ENCODE data around the gene PPP1R1B. TPM values are rescaled to one million over a fixed set of nuclear protein-coding genes. Genes with fewer than 3 reads are reported as not detected.

The PPP1R1B gene
- total RNA-seq, 2 donors from 2014 or later: 259 to 404 TPM

DNA sequence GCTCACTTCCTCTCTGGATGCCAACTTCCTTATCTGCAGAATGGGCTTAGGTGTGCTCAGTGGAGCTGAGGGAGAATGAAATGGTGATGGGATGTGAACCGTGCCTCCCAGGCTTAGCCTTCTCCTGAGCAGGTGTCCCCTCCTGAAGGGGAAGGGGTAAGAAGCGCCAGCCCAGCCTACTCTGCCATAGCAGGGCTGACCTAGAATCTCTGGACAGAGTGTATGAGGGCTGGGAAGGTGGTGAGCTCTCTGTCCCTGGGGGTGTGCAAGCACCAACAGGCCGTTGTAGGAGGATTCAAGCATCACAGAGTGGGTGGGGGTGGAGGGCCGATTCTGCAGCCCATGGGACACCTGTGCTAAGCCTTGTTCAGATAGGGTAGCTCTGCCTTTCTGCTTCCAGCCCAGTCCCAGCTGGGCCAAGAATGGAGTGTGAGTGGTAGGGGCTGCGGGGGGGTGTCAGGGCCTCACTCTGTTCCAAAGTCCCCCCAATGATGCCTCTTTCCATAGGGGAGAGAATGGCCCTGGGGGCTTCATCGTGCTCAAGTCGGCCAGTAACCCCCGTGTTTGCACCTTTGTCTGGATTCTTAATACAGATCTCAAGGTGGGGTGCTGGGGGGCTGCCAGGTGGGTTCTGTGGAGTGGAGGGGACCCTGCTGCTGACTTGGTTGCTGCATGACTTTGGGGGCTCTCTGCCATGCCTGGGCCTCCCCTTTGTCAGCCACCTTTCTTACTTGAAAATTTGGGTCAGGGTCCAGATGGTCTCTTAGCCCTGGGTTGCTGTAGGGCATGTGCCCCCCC is 35.2 kb downstream of the PPP1R1B start:
- DNase-seq (no peak), ATAC-seq (no peak)
- intact Hi-C loops (cut with DNase I, micrococcal nuclease): no loop called here

DNA sequence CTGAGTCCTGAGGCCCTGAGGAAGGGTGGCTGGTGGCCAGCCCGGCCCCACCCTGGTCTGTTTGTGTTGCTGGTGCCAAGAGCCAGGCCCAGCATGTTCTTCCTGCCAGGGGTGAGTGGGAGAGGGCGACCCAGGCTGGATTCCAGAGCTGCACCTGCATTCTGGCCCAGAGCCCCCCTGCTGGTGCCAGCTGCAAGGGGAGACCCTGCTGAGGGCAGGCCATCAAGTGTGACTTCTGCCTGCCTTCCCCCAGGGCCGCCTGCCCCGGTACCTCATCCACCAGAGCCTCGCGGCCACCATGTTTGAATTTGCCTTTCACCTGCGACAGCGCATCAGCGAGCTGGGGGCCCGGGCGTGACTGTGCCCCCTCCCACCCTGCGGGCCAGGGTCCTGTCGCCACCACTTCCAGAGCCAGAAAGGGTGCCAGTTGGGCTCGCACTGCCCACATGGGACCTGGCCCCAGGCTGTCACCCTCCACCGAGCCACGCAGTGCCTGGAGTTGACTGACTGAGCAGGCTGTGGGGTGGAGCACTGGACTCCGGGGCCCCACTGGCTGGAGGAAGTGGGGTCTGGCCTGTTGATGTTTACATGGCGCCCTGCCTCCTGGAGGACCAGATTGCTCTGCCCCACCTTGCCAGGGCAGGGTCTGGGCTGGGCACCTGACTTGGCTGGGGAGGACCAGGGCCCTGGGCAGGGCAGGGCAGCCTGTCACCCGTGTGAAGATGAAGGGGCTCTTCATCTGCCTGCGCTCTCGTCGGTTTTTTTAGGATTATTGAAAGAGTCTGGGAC is 36.0 kb downstream of the PPP1R1B start:
- DNase-seq: peak; percentile 74 to 78
- ATAC-seq: peak; percentile 71
- intact Hi-C loops (cut with DNase I, micrococcal nuclease): no loop called here

DNA sequence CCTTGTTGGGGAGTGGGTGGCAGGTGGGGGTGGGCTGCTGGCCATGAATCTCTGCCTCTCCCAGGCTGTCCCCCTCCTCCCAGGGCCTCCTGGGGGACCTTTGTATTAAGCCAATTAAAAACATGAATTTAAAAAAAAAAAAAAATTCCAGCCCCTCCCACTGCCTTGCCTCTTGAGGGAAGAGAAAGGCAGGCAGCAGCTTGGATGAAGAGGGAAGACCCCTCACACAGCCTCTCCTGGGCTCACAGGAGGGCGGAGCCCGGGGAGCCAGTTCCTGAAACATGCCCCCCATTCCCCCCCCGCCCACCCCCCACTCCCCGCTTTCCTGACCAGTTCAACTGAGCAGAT is 36.6 kb downstream of the PPP1R1B start:
- peak; percentile 2 for ATAC-seq
- DNase-seq: no peak
- intact Hi-C loops (cut with DNase I, micrococcal nuclease): no loop called here

DNA sequence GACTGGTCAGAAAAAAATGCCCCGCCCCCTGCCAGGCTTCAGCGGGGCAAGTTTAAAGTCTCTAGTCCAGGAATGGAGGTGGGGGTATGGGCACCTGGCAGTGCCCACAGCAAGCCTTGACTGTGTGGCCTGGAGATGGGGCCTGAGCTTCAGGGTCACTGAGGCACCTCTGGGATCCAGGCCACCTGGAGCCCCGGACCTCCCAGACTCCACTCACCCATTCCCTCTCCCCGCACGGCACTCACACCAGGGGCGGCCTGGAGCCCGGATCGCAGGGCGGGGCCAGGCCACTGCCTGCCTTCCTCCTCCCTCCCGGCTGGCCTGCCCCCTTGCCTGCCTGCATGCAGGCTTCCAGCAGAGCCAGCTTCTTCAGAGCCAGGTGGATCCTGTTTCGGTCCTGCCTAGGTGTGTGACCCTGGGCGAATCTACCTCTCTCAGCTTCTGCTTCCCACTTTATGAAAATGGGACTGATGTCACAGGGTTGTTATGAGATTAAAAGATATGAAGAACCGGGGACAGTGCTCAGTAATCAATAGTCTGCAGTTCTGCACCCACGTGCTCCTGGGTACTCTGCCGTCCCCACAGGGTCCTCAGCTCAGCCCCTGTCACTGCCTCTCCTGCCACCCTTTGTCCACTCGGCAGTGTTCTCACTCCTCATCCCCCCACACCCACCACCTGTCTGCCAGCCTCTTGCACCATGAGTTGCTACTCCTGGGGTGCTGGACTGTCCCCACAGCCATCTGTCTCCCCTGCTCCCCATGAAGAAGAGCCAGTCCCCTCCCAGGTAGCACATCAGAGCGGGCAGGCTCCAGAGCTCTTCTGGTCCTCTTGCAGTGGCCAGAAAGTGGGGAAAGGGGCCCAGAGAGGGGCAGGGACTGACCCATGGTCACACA is 37.2 kb downstream of the PPP1R1B start:
- ATAC-seq: peak; percentile 59
- intact Hi-C loops (cut with DNase I, micrococcal nuclease): no loop called here
- peak in 1 of 2 donors; percentile 66 for DNase-seq

DNA sequence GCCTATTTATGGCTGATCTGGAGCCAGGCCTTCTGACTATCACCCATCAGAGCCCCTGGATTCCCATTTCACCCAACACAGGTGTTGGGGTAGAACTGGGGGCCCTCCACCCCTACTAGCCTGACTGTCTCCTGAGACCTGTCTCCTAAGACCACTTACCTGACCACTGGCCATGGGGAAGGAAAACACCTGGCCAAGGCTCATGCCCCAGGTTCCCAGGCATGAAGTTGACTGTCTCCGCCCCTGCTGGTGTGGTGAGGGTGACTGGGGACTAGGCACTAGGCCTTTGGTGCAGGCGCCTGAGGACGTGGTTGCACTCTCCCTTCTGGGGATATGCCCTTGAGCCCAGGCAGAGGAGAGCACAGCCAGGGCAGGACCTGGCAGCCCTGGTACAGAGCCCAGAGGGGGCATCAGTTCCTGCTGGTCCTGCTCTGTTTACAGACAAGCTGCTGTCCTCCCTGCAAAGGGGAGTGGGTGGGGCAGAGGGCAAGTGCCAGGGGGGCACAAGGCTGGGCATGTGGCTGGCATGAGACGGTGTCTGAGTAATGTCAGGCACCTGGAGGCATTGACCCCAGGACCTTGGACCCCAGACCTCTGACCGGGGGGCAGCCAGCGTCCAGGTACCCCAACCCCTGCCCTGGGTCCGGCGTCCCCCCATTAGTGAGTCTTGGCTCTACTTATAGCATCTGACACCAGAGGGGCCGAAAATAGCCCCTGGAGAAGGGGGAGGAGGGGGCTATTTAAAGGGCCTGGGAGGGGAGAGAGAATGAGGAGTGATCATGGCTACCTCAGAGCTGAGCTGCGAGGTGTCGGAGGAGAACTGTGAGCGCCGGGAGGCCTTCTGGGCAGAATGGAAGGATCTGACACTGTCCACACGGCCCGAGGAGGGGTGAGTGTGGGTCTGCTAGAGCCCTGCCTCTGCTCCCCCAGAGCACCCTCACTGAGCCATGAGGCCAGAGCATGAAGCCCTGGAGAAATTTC is 38.1 kb downstream of the PPP1R1B start, which contains the start of gene TCAP:
Gene TCAP (plus strand): TSS at position 769 of the 981 bp plus-strand sequence. CDS start 11 bp downstream, at position 780.
- intact Hi-C loops (cut with DNase I, micrococcal nuclease): no loop called here
- no peak for ATAC-seq
- DNase-seq: no peak

DNA sequence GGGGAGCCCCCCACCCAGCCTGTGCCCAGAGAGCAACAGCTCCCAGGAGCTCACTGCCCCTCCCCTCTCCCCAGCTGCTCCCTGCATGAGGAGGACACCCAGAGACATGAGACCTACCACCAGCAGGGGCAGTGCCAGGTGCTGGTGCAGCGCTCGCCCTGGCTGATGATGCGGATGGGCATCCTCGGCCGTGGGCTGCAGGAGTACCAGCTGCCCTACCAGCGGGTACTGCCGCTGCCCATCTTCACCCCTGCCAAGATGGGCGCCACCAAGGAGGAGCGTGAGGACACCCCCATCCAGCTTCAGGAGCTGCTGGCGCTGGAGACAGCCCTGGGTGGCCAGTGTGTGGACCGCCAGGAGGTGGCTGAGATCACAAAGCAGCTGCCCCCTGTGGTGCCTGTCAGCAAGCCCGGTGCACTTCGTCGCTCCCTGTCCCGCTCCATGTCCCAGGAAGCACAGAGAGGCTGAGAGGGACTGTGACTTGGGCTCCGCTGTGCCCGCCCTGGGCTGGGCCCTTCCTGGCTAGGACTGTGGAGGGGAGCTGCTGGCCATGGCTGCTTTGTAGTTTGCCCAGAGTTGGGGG is 39.0 kb downstream of the PPP1R1B start:
- ATAC-seq (no peak), DNase-seq (no peak)
- intact Hi-C loops (cut with DNase I, micrococcal nuclease): no loop called here

DNA sequence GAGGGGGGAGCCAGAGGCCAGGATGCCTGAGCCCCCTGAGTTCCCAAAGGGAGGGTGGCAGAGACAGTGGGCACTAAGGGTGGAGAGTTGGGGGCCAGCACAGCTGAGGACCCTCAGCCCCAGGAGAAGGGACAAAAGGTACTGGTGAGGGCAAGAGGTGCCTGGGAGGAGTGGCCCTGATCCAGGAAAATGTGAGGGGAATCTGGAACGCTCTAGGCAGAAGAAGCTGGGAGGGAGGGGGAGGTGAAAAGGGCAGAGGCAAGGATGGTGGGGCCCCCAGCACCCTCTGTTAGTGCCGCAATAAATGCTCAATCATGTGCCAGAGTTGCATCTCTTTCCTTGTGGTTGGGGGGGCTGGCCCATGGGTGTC is 39.5 kb downstream of the PPP1R1B start:
- no peak for DNase-seq
- intact Hi-C loops (cut with DNase I, micrococcal nuclease): no loop called here
- no peak for ATAC-seq

DNA sequence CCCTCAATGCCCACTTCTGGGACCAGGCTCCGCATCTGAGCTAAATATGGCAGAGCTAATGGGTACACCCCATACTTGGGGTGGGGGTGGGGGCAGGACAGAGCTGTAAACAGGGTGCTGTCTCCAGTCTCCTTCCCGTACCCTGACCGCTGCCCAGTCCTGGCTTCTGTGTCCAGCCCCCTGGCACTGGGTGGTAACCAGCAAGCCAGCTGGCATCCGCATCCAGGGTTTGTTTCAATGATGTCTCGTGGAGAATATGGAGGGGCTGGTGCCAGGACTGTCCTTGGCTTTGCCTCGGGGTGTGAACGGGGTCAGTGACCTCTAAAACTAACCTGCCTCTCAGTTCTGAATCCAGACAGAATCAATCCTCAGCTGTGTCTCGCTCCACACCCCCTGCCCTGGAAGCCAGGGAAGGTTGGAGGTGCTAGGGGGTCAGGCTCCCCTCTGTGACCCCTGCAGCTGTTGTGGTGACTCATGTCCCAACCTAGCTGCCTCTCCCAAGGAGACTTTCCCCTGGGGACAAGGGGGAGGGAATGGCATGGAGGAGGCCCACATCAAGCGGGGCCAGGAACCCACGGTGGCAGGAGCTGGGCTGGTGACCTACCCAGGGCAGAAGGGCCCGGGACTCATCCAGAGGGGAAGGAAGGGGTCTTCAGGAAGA is 40.0 kb downstream of the PPP1R1B start:
- intact Hi-C loops (cut with DNase I, micrococcal nuclease): no loop called here
- no peak for ATAC-seq
- DNase-seq: no peak

DNA sequence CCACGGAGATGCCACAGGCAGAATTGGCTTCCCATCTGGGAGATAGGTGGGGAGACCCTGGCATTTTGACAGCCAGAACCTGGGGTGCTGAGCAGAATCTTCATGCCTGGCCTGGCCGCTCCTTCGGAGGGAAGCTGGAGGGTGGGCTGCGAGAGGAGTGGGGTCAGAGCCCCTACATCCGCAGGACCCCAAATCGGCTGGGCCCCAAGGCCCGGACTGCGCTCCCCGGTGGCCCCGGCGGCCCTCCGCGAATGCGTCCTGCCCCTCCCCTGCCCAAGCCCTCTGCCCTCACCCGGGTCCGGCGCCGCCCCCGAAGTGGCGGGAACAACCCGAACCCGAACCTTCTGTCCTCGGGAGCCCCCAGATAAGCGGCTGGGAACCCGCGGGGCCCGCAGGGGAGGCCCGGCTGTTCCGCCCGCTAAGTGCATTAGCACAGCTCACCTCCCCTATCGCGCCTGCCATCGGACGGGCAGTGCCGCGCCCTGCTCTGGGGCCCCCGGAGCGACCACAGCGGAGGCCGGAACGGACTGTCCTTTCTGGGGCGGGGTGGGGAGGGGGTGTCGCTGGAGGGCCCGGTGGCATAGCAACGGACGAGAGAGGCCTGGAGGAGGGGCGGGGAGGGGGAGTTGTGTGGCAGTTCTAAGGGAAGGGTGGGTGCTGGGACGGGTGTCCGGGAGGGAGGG is 40.7 kb downstream of the PPP1R1B start:
- DNase-seq (peak in 1 of 2 donors; percentile 41), ATAC-seq (no peak)

DNA sequence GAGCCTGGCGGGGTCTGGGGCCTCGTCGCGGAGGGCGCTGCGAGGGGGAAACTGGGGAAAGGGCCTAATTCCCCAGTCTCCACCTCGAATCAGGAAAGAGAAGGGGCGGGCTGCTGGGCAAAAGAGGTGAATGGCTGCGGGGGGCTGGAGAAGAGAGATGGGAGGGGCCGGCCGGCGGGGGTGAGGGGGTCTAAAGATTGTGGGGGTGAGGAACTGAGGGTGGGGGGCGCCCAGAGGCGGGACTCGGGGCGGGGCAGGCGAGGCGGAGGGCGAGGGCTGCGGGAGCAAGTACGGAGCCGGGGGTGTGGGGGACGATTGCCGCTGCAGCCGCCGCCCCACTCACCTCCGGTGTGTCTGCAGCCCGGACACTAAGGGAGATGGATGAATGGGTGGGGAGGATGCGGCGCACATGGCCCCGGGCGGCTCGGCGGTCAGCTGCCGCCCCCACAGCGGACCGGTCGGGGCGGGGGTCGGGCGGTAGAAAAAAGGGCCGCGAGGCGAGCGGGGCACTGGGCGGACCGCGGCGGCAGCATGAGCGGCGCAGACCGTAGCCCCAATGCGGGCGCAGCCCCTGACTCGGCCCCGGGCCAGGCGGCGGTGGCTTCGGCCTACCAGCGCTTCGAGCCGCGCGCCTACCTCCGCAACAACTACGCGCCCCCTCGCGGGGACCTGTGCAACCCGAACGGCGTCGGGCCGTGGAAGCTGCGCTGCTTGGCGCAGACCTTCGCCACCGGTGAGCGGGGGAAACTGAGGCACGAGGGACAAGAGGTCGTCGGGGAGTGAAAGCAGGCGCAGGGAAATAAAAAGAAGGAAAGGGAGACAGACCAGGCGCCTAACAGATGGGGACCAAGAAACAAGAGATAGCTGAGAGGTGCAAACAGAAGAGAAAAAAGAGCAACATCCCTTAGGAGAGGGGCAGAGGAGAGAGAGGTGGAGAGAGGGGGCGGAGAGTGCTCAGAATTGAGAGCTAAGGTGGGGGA is 41.5 kb downstream of the PPP1R1B start, which contains the start of gene PNMT:
Gene PNMT (plus strand): TSS at position 509 of the 980 bp plus-strand sequence. CDS start 23 bp downstream, at position 532.
- ATAC-seq: peak; percentile 37
- peak in 1 of 2 donors; percentile 90 for DNase-seq
- intact Hi-C loops (cut with DNase I, micrococcal nuclease): no loop called here

More for the DNA sequence above, 40.7 kb downstream of the PPP1R1B start:
- intact Hi-C loops (cut with DNase I, micrococcal nuclease): no loop called here

DNA sequence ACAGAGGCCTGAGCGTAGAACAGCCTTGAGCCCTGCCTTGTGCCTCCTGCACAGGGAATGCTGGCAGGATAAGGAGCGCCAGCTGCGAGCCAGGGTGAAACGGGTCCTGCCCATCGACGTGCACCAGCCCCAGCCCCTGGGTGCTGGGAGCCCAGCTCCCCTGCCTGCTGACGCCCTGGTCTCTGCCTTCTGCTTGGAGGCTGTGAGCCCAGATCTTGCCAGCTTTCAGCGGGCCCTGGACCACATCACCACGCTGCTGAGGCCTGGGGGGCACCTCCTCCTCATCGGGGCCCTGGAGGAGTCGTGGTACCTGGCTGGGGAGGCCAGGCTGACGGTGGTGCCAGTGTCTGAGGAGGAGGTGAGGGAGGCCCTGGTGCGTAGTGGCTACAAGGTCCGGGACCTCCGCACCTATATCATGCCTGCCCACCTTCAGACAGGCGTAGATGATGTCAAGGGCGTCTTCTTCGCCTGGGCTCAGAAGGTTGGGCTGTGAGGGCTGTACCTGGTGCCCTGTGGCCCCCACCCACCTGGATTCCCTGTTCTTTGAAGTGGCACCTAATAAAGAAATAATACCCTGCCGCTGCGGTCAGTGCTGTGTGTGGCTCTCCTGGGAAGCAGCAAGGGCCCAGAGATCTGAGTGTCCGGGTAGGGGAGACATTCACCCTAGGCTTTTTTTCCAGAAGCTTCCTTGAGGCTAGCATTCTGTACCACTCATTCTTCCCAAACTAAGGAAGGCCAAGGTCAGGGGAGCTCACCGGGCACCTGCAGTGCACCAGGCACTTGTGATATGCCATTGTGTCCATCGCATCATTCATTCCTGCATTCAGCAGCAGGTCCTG is 43.4 kb downstream of the PPP1R1B start:
- no peak for DNase-seq
- intact Hi-C loops (cut with DNase I, micrococcal nuclease): no loop called here
- no peak for ATAC-seq

DNA sequence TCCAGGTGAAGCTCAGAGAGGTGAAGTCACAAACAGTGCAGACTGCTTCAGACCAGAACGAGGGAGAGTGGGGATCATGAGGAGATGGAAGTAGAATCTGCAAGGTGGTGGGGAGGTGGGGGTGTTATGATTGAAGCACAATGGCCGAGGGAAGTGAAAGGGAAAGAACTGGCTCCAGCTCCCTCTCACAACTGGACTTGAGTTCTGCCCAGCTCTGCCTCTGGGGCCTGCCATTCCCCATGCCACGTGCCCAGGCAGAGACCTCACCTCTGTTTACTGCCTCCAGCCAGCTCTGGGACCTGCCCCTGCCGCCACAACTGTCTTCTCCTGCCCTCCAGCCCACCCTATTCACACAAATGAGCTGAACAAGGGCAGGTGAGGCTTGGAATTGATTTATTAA is 44.0 kb downstream of the PPP1R1B start:
- DNase-seq (no peak), ATAC-seq (no peak)
- intact Hi-C loops (cut with DNase I, micrococcal nuclease): no loop called here

DNA sequence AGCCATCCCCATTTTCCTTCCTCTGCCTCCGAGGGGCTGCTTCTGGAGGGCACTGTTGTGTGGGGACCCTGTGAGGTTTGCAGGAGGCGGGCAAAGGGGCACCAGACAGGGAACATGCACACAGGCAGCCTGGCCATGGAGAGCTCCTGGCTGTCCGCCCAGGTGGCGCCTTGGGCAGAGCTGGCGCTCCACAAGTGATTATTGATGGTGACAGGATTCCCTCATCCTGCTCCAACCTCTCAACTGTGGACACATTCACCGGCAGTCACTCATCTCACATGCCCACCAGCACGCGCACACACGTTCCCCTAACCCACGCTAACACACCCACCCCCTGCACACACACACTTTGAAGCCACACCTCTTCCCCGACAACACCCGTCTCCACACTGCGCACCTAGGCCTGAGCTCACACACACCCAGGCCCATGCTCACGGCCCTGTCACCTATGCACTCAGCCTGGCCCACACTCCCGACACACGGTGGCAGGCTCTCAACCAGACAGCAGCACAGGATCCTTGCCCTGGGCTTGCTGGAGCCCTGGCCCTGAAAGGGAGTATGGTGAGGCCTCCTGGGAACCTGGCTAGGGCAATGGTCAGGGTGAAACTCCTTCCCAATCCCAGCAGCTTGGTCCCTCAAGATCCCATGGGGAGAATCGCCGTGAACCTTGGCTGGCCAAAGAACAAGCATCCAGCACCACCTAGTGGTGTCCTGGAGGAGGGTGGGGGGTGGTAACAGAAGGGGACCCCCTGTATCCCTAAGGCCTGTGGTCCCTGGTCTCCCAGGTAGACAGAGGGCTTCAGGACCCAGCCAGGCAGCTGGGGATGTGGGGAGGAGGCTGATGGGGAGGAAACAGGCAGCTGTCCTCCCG is 45.1 kb downstream of the PPP1R1B start:
- DNase-seq (peak; percentile 70), ATAC-seq (peak; percentile 61)

More for the DNA sequence above, 45.1 kb downstream of the PPP1R1B start:
- intact Hi-C loops (cut with DNase I, micrococcal nuclease): no loop called here
